ENCODE measurements around the gene ZBTB46.

- no peak for TF ChIP-seq CTCF (conservative IDR thresholded peaks at IDR 0.05)
- no peak for TF ChIP-seq ZFX (IDR thresholded peaks at IDR 0.05)
Measured at GRCh38 chr20:63741354-63741675, 89.7 kb downstream of the ZBTB46 start.

All from C4-2B (cell line).